Measurements from ENCODE around the gene IRF2BP1. TPM values are rescaled to one million over a fixed set of nuclear protein-coding genes. Genes with fewer than 3 reads are reported as not detected.
A peak's percentile ranks its signal among the peaks of the same experiment; 100 is the strongest.
"Not testable (repeated sequence)": the region's sequence is repeated elsewhere in the genome, so short reads cannot be mapped to it uniquely, and the experiment has no call there.

Gene IRF2BP1
- total and polyA plus RNA-seq, 9 donors = 16.4 to 21.8 (median 18.5) TPM

- peaks cover 13% of the 10 kb centered on the region for H3K4me1 ChIP-seq (ENCODE audit: control insufficient read depth, insufficient read depth, low read length)
- peak; percentile 99 for DNase-seq
- peak overlapping the region; percentile 79 for H3K4me3 ChIP-seq (ENCODE audit: low read length)
- H3K36me3 ChIP-seq (ENCODE audit: control insufficient read depth, insufficient read depth, low read length) = peaks cover 19% of the 10 kb centered on the region
- WGBS (ENCODE audit: insufficient coverage) = under 1% methylated on average over 51 of the region's 73 CpGs
- H3K27ac ChIP-seq (ENCODE audit: low read length) = peak overlapping the region; percentile 67
- no peaks in the 10 kb centered on the region for H3K9me3 ChIP-seq (replicated peaks; ENCODE audit: control insufficient read depth, low read depth, low read length)
- peaks cover 4% of the 10 kb centered on the region for H3K27me3 ChIP-seq (ENCODE audit: control insufficient read depth, insufficient read depth, low read length)
Measured at GRCh38 chr19:45902651-45903625, 17.0 kb upstream of the IRF2BP1 start.

DNA sequence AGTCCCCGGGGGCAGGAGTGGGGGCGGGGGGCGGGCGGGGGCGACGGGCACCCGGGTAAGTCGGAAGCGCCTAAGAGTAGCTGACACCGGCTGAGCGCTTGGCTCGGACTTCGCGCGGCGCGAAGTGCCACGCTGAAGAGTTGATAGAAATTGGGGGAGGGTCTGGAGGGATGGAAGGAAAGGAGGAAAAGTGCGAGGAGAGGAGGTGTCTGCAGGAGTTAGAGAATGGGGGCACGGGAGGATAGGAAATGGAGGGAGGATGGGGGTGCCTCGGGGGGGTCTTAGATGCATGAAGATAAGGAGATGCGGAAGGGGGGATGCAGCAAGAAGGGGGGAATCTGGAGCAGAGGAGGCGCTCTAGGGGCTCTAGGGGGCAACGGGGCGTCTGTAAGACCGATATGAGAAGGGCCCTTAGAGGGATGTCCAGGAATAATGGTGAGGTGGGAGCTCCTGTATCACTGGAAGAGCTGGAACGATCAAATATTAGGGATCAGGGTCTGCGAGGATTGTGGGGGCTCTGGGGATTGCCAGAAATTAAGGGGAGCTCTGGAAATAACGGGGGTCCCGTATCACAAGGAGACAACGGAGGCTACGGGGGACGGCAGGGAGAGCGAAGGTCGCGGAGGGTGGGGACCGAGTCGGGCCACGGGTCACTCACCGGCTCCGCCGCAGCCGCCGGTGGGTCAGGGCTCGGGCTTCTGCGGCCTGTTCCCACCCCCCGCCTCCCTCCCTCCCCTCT, 16.1 kb upstream of the IRF2BP1 start, which contains the start of gene MYPOP:
TSS of gene MYPOP (minus strand) at position 702 of the 739 bp plus-strand sequence. CDS start 840 bp downstream, outside the sequence.
- Histone ChIP-seq H3K9me3 (replicated peaks; ENCODE audit: control insufficient read depth, low read depth, low read length) (no peaks in the 10 kb centered on the region), H3K27me3 (ENCODE audit: control insufficient read depth, insufficient read depth, low read length) (peaks cover 4% of the 10 kb centered on the region), H3K4me3 (ENCODE audit: low read length) (peak within 1 kb of the TSS; percentile 79), H3K36me3 (ENCODE audit: control insufficient read depth, insufficient read depth, low read length) (peaks cover 25% of the 10 kb centered on the region), H3K27ac (ENCODE audit: low read length) (peak within 1 kb of the TSS; percentile 67), H3K4me1 (ENCODE audit: control insufficient read depth, insufficient read depth, low read length) (peaks cover 13% of the 10 kb centered on the region)
- WGBS (ENCODE audit: insufficient coverage) = under 1% methylated on average over 36 of the region's 47 CpGs
- peak; percentile 36 for DNase-seq

DNA sequence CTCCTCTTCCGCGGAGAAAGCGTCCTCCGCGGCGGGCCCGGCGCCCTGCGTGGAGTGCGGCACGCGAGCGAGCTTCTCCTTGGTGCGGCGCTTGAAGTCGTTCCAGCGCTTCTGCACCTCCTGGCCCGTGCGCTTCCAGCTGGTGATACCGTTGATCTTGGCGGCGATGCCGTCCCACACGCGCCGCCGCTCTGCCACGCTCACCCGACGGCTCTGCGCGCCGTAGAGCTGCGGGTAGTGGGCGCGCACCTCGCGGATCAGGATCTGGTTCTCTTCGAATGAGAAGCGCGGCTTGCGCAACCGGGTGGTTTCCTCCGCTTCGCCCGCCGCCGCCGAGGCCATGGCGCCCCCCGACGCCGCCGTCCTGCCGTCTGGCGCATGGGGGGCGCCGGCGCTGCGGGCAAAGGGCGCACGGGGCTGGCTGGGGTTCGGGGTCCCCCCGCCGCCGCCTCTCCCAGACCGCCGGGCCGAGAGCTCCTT, 15.5 kb upstream of the IRF2BP1 start:
- Histone ChIP-seq H3K9me3 (replicated peaks; ENCODE audit: control insufficient read depth, low read depth, low read length) (no peaks in the 10 kb centered on the region), H3K4me1 (ENCODE audit: control insufficient read depth, insufficient read depth, low read length) (peaks cover 13% of the 10 kb centered on the region), H3K36me3 (ENCODE audit: control insufficient read depth, insufficient read depth, low read length) (peaks cover 25% of the 10 kb centered on the region), H3K27ac (ENCODE audit: low read length) (no peak overlapping the region), H3K27me3 (ENCODE audit: control insufficient read depth, insufficient read depth, low read length) (peaks cover 4% of the 10 kb centered on the region), H3K4me3 (ENCODE audit: low read length) (peak overlapping the region; percentile 67)
- DNase-seq = peak; percentile 46
- 2% methylated on average over 62 of the region's 69 CpGs for WGBS (ENCODE audit: insufficient coverage)

GRCh38 chr19:45900738-45901431, 14.9 kb upstream of the IRF2BP1 start:
- Histone ChIP-seq H3K4me3 (ENCODE audit: low read length) (peak overlapping the region; percentile 37), H3K27me3 (ENCODE audit: control insufficient read depth, insufficient read depth, low read length) (peaks cover 4% of the 10 kb centered on the region), H3K9me3 (replicated peaks; ENCODE audit: control insufficient read depth, low read depth, low read length) (no peaks in the 10 kb centered on the region), H3K36me3 (ENCODE audit: control insufficient read depth, insufficient read depth, low read length) (peaks cover 25% of the 10 kb centered on the region), H3K4me1 (ENCODE audit: control insufficient read depth, insufficient read depth, low read length) (peaks cover 13% of the 10 kb centered on the region), H3K27ac (ENCODE audit: low read length) (no peak overlapping the region)
- 30% methylated on average over 21 of the region's 22 CpGs for WGBS (ENCODE audit: insufficient coverage)
- no peak for DNase-seq

DNA sequence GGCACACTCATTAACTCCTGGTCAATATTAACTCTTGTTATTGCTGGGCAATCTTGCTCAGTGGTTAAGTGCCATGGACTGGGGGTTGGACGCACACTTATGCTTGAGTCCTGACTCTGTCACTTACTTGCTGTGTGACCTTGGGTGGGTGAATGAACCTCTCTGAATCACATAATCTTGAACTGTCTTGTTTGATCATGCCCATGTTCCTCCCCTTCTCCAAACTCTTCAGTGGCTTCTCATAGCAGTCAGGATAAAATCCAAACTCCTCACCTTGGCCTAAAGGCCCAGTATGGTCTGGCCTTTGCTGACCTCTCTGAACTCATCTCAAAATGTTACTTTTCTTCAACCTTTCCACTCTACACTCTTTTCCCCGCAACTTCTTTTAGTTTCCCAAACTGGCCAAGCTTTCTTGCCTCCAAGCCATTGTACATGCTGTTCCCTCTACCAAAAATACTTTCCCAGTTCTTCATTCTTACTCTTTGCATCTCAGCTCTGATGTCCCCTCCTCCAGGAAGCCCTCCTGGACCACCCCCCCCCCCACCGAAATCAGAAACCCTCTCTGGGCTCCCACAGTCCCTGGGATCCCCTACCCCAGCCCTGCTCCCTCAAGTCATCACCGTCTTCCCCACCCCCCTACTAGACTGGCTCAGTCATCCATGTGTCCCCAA, 14.1 kb upstream of the IRF2BP1 start:
- Histone ChIP-seq H3K9me3 (replicated peaks; ENCODE audit: control insufficient read depth, low read depth, low read length) (no peaks in the 10 kb centered on the region), H3K27me3 (ENCODE audit: control insufficient read depth, insufficient read depth, low read length) (peaks cover 4% of the 10 kb centered on the region), H3K36me3 (ENCODE audit: control insufficient read depth, insufficient read depth, low read length) (peaks cover 32% of the 10 kb centered on the region), H3K4me1 (ENCODE audit: control insufficient read depth, insufficient read depth, low read length) (peaks cover 13% of the 10 kb centered on the region), H3K4me3 (ENCODE audit: low read length) (no peak overlapping the region), H3K27ac (ENCODE audit: low read length) (no peak overlapping the region)
- WGBS (ENCODE audit: insufficient coverage) = 97% methylated on average over 2 of the region's 4 CpGs
- DNase-seq = no peak

- 100% methylated on average over 1 of the region's 7 CpGs for WGBS (ENCODE audit: insufficient coverage)
- H3K27me3 ChIP-seq (ENCODE audit: control insufficient read depth, insufficient read depth, low read length) = peaks cover 4% of the 10 kb centered on the region
- H3K36me3 ChIP-seq (ENCODE audit: control insufficient read depth, insufficient read depth, low read length) = peaks cover 34% of the 10 kb centered on the region
- no peaks in the 10 kb centered on the region for H3K9me3 ChIP-seq (replicated peaks; ENCODE audit: control insufficient read depth, low read depth, low read length)
- no peak overlapping the region for H3K27ac ChIP-seq (ENCODE audit: low read length)
- no peak overlapping the region for H3K4me3 ChIP-seq (ENCODE audit: low read length)
- peaks cover 13% of the 10 kb centered on the region for H3K4me1 ChIP-seq (ENCODE audit: control insufficient read depth, insufficient read depth, low read length)
- DNase-seq = no peak
Measured at GRCh38 chr19:45899253-45899652, 13.3 kb upstream of the IRF2BP1 start.

DNA sequence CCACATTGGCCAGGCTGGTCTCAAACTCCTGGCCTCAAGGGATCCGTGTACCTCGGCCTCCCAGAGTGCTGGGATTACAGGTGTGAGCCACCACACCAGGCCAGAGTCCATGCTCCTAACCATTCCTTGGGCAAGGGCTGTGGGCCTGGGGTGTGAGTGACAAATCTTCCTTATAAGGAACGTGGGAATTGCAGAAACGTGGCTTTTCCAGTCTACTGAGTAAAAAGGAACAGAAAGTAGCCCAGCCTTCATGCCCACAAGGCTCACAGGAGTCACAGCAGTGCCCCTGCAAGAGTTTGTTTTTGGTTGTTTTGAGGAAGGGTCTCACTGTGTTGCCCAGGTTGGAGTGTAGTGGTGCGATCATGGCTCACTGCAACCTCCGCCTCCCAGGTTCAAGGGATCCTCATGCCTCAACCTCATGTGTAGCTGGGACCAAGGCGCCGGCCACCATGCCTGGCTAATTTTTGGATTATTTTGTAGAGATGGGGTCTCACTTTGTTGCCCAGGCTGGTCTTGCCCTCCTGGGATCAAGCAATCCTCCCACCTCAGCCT, 11.4 kb upstream of the IRF2BP1 start:
- H3K27ac ChIP-seq (ENCODE audit: low read length) = no peak overlapping the region
- 75% methylated on average over 5 of the region's 8 CpGs for WGBS (ENCODE audit: insufficient coverage)
- no peaks in the 10 kb centered on the region for H3K9me3 ChIP-seq (replicated peaks; ENCODE audit: control insufficient read depth, low read depth, low read length)
- H3K4me3 ChIP-seq (ENCODE audit: low read length) = no peak overlapping the region
- H3K4me1 ChIP-seq (ENCODE audit: control insufficient read depth, insufficient read depth, low read length) = peaks cover 7% of the 10 kb centered on the region
- H3K27me3 ChIP-seq (ENCODE audit: control insufficient read depth, insufficient read depth, low read length) = peaks cover 2% of the 10 kb centered on the region
- DNase-seq = no peak
- peaks cover 34% of the 10 kb centered on the region for H3K36me3 ChIP-seq (ENCODE audit: control insufficient read depth, insufficient read depth, low read length)

- H3K27ac ChIP-seq (ENCODE audit: low read length); H3K27me3 ChIP-seq (ENCODE audit: control insufficient read depth, insufficient read depth, low read length); H3K4me1 ChIP-seq (ENCODE audit: control insufficient read depth, insufficient read depth, low read length); H3K9me3 ChIP-seq (replicated peaks; ENCODE audit: control insufficient read depth, low read depth, low read length); H3K4me3 ChIP-seq (ENCODE audit: low read length); DNase-seq: not testable (repeated sequence)
- WGBS (ENCODE audit: insufficient coverage) = 97% methylated on average over 5 of the region's 12 CpGs
- peaks cover 34% of the 10 kb centered on the region for H3K36me3 ChIP-seq (ENCODE audit: control insufficient read depth, insufficient read depth, low read length)
Measured at GRCh38 chr19:45895983-45896599, 10.2 kb upstream of the IRF2BP1 start.

DNA sequence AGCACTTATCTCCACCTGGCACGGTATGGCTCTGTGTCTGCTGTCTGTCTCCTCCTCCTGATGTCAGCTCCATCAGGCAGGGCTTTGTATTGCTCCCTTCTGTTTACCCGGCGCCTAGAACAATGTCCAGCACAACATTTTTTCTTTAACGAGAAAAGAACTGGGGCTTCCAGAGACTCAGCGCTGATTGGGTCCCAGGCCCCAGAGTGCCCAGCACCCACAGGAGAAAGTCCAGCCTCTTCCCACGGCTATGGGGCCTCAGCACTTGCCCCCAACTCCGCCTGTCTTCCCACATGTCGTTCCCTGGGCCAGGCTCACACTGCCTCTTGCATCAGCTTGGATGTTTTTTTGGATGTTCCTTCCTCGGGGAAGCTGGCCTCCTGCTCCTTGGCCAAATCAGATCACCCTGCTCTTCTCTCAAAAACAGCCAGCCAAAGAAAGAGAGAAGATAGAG, 9.6 kb upstream of the IRF2BP1 start:
- peaks cover 34% of the 10 kb centered on the region for H3K36me3 ChIP-seq (ENCODE audit: control insufficient read depth, insufficient read depth, low read length)
- no peaks in the 10 kb centered on the region for H3K4me1 ChIP-seq (ENCODE audit: control insufficient read depth, insufficient read depth, low read length)
- H3K4me3 ChIP-seq (ENCODE audit: low read length) = no peak overlapping the region
- H3K27ac ChIP-seq (ENCODE audit: low read length) = no peak overlapping the region
- no peak for DNase-seq
- no peaks in the 10 kb centered on the region for H3K27me3 ChIP-seq (ENCODE audit: control insufficient read depth, insufficient read depth, low read length)
- H3K9me3 ChIP-seq (replicated peaks; ENCODE audit: control insufficient read depth, low read depth, low read length) = no peaks in the 10 kb centered on the region
- WGBS (ENCODE audit: insufficient coverage) = 82% methylated on average over 7 of the region's 9 CpGs

All from muscle of leg (tissue), 11 donors.